ENCODE results near the gene CAPZB.
"Not testable (repeated sequence)": the region's sequence is repeated elsewhere in the genome, so short reads cannot be mapped to it uniquely, and the experiment has no call there.

The CAPZB gene

DNA sequence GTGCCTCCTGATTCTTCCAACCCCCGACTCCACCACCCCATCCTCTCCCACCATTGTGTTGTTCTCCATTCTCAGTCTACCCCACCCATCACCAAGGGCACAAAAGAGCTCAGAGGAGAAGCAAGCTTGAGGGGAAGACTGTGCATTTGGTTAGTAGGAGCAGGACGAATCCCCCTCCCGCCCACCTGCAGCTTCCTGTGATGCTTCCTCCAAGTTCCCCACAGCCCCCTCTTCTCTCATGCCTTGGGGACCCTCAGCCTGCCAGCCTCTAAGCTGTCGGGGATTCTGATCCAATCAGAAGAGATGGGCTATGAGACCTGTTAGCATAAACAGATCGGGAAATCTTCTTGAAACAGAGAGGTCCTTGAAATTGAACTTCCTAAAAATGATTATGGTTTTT lies 22.2 kb upstream of the CAPZB start:
- Histone ChIP-seq H3K9me3 (ENCODE audit: low read length) (no peaks in the 10 kb centered on the region), H3K9me2 (ENCODE audit: low read depth, low read length) (no peaks in the 10 kb centered on the region), H3K79me2 (ENCODE audit: insufficient read depth, low read length) (no peaks in the 10 kb centered on the region), H3K9ac (ENCODE audit: low read length) (no peak overlapping the region), H3K4me1 (ENCODE audit: insufficient read depth, low read length, severe bottlenecking) (peaks cover 15% of the 10 kb centered on the region), H3K36me3 (ENCODE audit: insufficient read depth, low read length) (no peaks in the 10 kb centered on the region), H3K27me3 (ENCODE audit: insufficient read depth, low read length) (no peaks in the 10 kb centered on the region), H3F3A (ENCODE audit: insufficient read depth, low read length) (no peaks in the 10 kb centered on the region), H3K4me3 (ENCODE audit: low read depth, low read length, poor library complexity, severe bottlenecking) (no peak overlapping the region), H3K4me2 (ENCODE audit: low read length) (no peak overlapping the region), H4K20me1 (ENCODE audit: insufficient read depth, low read length) (no peaks in the 10 kb centered on the region), H2AFZ (ENCODE audit: low read length) (no peak overlapping the region), H3K27ac (ENCODE audit: low read depth, low read length, poor library complexity, severe bottlenecking) (no peak overlapping the region)
- TF ChIP-seq CTCF (IDR thresholded peaks at IDR 0.05; ENCODE audit: low read length) (no peak), EZH2 (IDR thresholded peaks at IDR 0.05; ENCODE audit: borderline replicate concordance, low read length) (no peak)

DNA sequence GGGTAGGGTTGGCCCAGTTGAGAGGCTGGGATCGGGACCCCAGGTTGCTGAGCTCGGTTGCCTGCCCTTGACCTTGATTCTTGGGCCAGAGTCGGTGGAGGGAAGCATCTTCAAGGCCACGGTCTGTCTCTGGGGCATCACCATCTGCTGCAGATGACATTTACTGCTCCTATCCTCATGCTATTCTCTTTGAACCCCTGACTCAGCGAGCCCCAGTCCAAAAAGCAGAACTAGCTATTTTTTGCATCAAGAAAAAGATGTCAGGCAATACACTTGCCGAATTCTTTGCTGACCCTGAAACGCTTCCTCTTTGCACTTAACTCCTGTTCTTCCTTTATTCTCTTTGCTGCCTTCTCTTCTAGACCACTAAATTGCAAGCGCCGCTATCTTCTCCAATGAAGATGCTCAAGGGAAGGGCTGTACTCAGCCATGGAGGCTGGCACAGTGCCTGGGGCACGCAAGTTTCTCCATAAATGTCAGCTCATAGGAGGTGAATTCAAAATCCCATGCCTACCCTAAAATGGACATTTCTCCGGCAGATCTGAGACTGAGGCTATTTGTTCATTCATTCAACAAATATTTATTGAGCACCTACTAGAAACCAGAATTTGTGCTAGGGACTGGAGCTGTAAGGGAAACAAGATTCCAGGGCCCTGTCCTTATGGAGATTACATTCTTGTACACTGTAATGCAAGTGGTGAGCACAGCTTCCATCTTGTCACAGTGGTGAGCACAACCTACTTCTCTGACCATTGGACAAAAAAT lies 20.5 kb upstream of the CAPZB start:
- Histone ChIP-seq H3K27ac (ENCODE audit: low read depth, low read length, poor library complexity, severe bottlenecking) (peak overlapping the region; percentile 48), H3K79me2 (ENCODE audit: insufficient read depth, low read length) (no peaks in the 10 kb centered on the region), H3K9me3 (ENCODE audit: low read length) (no peaks in the 10 kb centered on the region), H4K20me1 (ENCODE audit: insufficient read depth, low read length) (no peaks in the 10 kb centered on the region), H3K9me2 (ENCODE audit: low read depth, low read length) (no peaks in the 10 kb centered on the region), H3K27me3 (ENCODE audit: insufficient read depth, low read length) (no peaks in the 10 kb centered on the region), H3K4me1 (ENCODE audit: insufficient read depth, low read length, severe bottlenecking) (peaks cover 15% of the 10 kb centered on the region), H3K9ac (ENCODE audit: low read length) (no peak overlapping the region), H3F3A (ENCODE audit: insufficient read depth, low read length) (no peaks in the 10 kb centered on the region), H2AFZ (ENCODE audit: low read length) (no peak overlapping the region), H3K4me2 (ENCODE audit: low read length) (peak overlapping the region; percentile 31; the same call in 1 of the 2 replicates), H3K36me3 (ENCODE audit: insufficient read depth, low read length) (no peaks in the 10 kb centered on the region), H3K4me3 (ENCODE audit: low read depth, low read length, poor library complexity, severe bottlenecking) (peak overlapping the region; percentile 5)
- TF ChIP-seq EZH2 (IDR thresholded peaks at IDR 0.05; ENCODE audit: borderline replicate concordance, low read length), result no peak
- no peak for TF ChIP-seq CTCF (IDR thresholded peaks at IDR 0.05; ENCODE audit: low read length)

DNA sequence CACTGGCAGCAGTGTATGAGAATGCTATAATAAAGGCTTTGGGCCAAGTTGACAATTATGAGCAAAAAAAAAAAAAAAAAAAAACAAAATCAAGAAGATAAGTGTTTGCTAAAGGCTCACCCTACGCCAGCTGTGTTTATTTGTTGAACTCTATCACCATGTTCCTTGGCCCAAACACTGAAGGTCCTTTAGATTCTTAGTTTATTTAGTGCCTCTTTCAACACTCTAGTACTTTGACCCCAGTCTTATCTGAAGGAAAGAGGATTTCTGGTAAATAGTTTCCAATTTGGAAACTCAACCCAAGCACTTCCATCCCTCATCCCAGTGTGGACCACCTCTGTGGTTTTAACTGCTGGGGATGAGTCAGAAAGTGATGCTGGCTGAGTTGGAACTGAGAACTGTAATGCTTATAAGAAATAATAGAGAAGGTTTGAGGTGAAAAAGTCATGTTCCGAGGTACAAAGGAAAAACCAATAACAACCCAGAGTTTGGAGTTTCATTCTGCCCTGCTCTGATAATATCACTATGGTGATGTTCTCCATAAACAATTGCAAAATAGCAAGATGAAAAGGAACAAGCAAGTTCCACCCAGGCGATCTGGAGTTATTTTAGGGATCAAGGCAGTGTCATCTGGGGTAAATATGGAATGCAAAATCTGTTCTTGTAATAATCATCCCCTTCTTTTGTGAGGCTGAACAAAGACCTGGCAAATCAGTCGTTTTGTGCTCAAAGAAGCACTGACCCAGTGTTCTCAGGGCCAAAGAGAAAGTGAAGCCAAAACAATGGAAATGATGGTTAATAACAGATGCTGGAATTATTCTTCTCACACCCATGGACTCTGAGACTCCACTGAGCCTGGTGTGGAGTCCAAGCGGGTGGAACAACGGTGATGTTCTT lies 19.7 kb upstream of the CAPZB start:
- no peaks in the 10 kb centered on the region for H3K9me3 ChIP-seq (ENCODE audit: low read length)
- H3K9ac ChIP-seq (ENCODE audit: low read length), result no peak overlapping the region
- no peaks in the 10 kb centered on the region for H3F3A ChIP-seq (ENCODE audit: insufficient read depth, low read length)
- no peaks in the 10 kb centered on the region for H3K27me3 ChIP-seq (ENCODE audit: insufficient read depth, low read length)
- H3K4me3 ChIP-seq (ENCODE audit: low read depth, low read length, poor library complexity, severe bottlenecking), result peak overlapping the region; percentile 5
- peak overlapping the region; percentile 31; the same call in 1 of the 2 replicates for H3K4me2 ChIP-seq (ENCODE audit: low read length)
- no peaks in the 10 kb centered on the region for H3K36me3 ChIP-seq (ENCODE audit: insufficient read depth, low read length)
- no peaks in the 10 kb centered on the region for H3K79me2 ChIP-seq (ENCODE audit: insufficient read depth, low read length)
- H4K20me1 ChIP-seq (ENCODE audit: insufficient read depth, low read length), result no peaks in the 10 kb centered on the region
- H2AFZ ChIP-seq (ENCODE audit: low read length), result no peak overlapping the region
- no peaks in the 10 kb centered on the region for H3K9me2 ChIP-seq (ENCODE audit: low read depth, low read length)
- peak overlapping the region; percentile 48 for H3K27ac ChIP-seq (ENCODE audit: low read depth, low read length, poor library complexity, severe bottlenecking)
- peaks cover 15% of the 10 kb centered on the region for H3K4me1 ChIP-seq (ENCODE audit: insufficient read depth, low read length, severe bottlenecking)
- no peak for TF ChIP-seq EZH2 (IDR thresholded peaks at IDR 0.05; ENCODE audit: borderline replicate concordance, low read length)
- TF ChIP-seq CTCF (IDR thresholded peaks at IDR 0.05; ENCODE audit: low read length), result no peak

GRCh38 chr1:19502284-19502683 lies 16.9 kb upstream of the CAPZB start:
- H3K9me2 ChIP-seq (ENCODE audit: low read depth, low read length); H3K9me3 ChIP-seq (ENCODE audit: low read length); H2AFZ ChIP-seq (ENCODE audit: low read length): not testable (repeated sequence)

DNA sequence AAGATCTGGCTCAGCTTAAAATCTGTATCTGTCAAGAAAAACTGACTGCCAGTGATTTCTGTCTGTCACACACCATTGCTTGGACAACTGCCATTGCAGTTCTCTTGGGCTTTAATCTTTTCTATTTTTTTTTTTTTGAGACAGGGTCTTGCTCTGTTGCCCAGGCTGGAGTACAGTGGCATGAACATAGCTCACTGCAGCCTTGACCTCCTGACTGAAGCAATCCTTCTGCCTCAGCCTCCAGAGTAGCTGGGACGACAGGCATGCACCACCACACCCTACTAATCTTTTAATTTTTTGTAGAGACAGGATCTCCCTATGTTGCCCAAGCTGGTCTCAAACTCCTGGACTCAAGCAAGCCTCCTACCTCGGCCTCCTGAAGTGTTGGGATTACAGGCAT lies 14.5 kb upstream of the CAPZB start:
- H3F3A ChIP-seq (ENCODE audit: insufficient read depth, low read length); H3K36me3 ChIP-seq (ENCODE audit: insufficient read depth, low read length); H3K4me2 ChIP-seq (ENCODE audit: low read length); H3K27me3 ChIP-seq (ENCODE audit: insufficient read depth, low read length); H4K20me1 ChIP-seq (ENCODE audit: insufficient read depth, low read length); H3K27ac ChIP-seq (ENCODE audit: low read depth, low read length, poor library complexity, severe bottlenecking); H3K9me2 ChIP-seq (ENCODE audit: low read depth, low read length); H3K4me3 ChIP-seq (ENCODE audit: low read depth, low read length, poor library complexity, severe bottlenecking); H3K9me3 ChIP-seq (ENCODE audit: low read length); H3K79me2 ChIP-seq (ENCODE audit: insufficient read depth, low read length); H3K4me1 ChIP-seq (ENCODE audit: insufficient read depth, low read length, severe bottlenecking); H2AFZ ChIP-seq (ENCODE audit: low read length); H3K9ac ChIP-seq (ENCODE audit: low read length): not testable (repeated sequence)

More at GRCh38 chr1:19502284-19502683, 16.9 kb upstream of the CAPZB start:
- not testable (repeated sequence) for H3K9ac ChIP-seq (ENCODE audit: low read length); H3K4me3 ChIP-seq (ENCODE audit: low read depth, low read length, poor library complexity, severe bottlenecking); H3K79me2 ChIP-seq (ENCODE audit: insufficient read depth, low read length); H3F3A ChIP-seq (ENCODE audit: insufficient read depth, low read length); H3K4me2 ChIP-seq (ENCODE audit: low read length); H3K27ac ChIP-seq (ENCODE audit: low read depth, low read length, poor library complexity, severe bottlenecking); H3K27me3 ChIP-seq (ENCODE audit: insufficient read depth, low read length); H4K20me1 ChIP-seq (ENCODE audit: insufficient read depth, low read length); H3K36me3 ChIP-seq (ENCODE audit: insufficient read depth, low read length)
- peaks cover 15% of the 10 kb centered on the region for H3K4me1 ChIP-seq (ENCODE audit: insufficient read depth, low read length, severe bottlenecking)

Data from OCI-LY1 (cell line).